Skeletal muscle tissue (tissue), 4 donors: Measurements from ENCODE around the gene PRXL2B. TPM values are rescaled to one million over a fixed set of nuclear protein-coding genes. Genes with fewer than 3 reads are reported as not detected.

ENCODE experiments used
- H3K27ac ChIP-seq: one replicate; pipeline ENCODE4 v1.7.0; 2013; ENCODE audit warnings: mild to moderate bottlenecking, low read depth, low read length, inconsistent platforms
- H3K27me3 ChIP-seq, 3 donors: one replicate each; pipeline ENCODE4 v1.7.0; 2013; ENCODE audit warnings: low read length in 3 of 3; ENCODE audit not compliant: control insufficient read depth in 3 of 3, insufficient read depth in 3 of 3
- H3K36me3 ChIP-seq, 3 donors: one replicate each; pipeline ENCODE4 v1.7.0; 2013; ENCODE audit warnings: low read length in 3 of 3; ENCODE audit not compliant: control insufficient read depth in 3 of 3, insufficient read depth in 3 of 3
- H3K4me1 ChIP-seq, 3 donors: one replicate each; pipeline ENCODE4 v1.7.0; 2013; ENCODE audit warnings: low read length in 3 of 3, mild to moderate bottlenecking in 3 of 3; ENCODE audit not compliant: control insufficient read depth in 3 of 3, insufficient read depth in 3 of 3
- H3K4me3 ChIP-seq, 3 donors: one replicate each; pipeline ENCODE4 v1.7.0; 2013; ENCODE audit warnings: low read length in 3 of 3
- H3K9ac ChIP-seq, 3 donors: one replicate each; pipeline ENCODE4 v1.7.0; 2013; ENCODE audit warnings: low read length in 3 of 3, mild to moderate bottlenecking in 3 of 3, moderate library complexity in 2 of 3, low read depth in 1 of 3
- H3K9me3 ChIP-seq, 3 donors: one replicate each; pipeline ENCODE4 v1.7.0; 2013; ENCODE audit warnings: low read length in 3 of 3; ENCODE audit not compliant: control insufficient read depth in 3 of 3
- total RNA-seq: library from RNA; depleted of rRNA; stranded (reverse); fragments of >200 nt; gene quantifications from one replicate; pipeline ENCODE4 v1.2.3, GENCODE V29; 2014
- donor health status: Osteomylitis.

Gene PRXL2B
- total RNA-seq, 1 donor from 2014 or later, result 5.7 TPM

DNA sequence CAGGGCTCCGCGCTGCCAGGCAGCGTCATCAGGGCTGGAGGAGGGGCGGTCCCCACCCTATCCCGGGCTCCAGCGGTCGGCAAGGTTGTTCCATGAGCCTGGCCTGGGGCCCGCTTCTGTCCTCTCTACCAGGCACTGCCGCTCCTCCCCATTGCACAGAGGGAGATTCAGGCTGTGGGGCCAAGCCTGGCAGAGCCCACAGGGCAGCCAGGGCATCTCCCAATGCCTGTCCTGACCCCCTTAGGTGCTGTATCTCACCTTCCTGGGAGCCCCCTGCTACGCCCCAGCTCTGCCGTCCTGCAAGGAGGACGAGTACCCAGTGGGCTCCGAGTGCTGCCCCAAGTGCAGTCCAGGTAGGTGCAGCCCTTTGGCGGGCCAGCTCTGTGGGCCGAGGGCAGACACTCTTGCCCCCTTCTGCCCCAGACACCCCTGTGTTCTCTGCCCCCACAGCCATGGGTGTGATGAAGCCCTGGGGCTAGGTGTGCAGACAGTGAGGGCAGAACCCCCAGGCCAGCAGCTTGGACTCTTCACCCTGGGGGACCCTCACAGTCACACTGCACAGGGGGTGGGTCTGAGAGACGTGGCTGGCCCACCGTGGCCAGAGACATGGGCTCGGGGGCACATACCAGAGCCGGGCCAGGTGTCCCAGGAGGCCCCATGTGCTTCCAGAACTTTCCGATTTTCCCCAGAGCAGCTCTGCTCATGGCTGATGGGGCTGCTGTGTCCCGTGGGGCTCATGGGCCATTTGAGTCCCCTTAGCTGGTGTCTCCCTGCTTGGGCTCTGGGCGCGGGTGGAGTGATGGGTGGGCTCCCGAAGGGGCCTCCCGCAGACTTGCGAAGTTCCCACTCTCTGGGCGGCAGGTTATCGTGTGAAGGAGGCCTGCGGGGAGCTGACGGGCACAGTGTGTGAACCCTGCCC lies 28.8 kb upstream of the PRXL2B start:
- Histone ChIP-seq H3K27me3 (peaks cover 5 to 8% (median 6%) of the 10 kb centered on the region in 3 donors), H3K9me3 (no peaks in the 10 kb centered on the region), H3K27ac (no peak overlapping the region), H3K4me3 (peak overlapping the region; percentile 81 to 91 (median 88)), H3K9ac (peak overlapping the region; percentile 10 to 95 (median 88)), H3K4me1 (peaks cover 26 to 35% (median 31%) of the 10 kb centered on the region in 3 donors), H3K36me3 (peaks cover 0 to 7% (median 6%) of the 10 kb centered on the region in 3 donors)

DNA sequence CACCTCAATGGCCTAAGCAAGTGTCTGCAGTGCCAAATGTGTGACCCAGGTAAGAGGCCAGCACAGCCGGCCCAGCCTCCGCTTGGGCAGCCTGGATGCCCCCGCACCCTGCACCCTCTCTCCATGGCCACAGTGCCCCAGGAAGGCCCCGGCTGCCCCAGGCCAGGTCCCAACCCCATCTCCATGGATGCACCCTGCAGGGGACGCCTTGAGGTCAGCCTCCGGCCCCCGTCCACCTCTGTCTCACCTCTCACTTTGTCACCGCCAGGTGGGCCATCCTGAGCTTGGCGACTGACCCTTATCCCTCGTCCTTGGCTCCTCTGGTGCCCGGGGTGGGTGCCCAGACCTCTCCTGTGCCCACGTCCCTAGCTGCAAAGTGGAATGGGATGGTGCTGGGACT lies 28.2 kb upstream of the PRXL2B start:
- Histone ChIP-seq H3K9me3 (no peaks in the 10 kb centered on the region), H3K27me3 (peaks cover 5 to 8% (median 6%) of the 10 kb centered on the region in 3 donors), H3K9ac (no peak overlapping the region), H3K36me3 (peaks cover 3 to 7% (median 6%) of the 10 kb centered on the region in 3 donors), H3K4me1 (peaks cover 26 to 35% (median 31%) of the 10 kb centered on the region in 3 donors), H3K27ac (no peak overlapping the region), H3K4me3 (no peak overlapping the region)

DNA sequence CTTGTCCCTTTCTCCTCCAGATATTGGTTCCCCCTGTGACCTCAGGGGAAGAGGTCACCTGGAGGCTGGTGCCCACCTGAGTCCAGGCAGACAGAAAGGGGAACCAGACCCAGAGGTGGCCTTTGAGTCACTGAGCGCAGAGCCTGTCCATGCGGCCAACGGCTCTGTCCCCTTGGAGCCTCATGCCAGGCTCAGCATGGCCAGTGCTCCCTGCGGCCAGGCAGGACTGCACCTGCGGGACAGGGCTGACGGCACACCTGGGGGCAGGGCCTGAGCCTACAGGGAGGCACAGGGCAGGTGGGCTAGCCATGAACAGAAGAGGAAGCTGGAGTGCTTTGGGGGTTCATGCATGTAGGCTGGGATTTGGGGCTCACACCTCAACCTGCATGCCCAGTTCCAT lies 27.7 kb upstream of the PRXL2B start:
- Histone ChIP-seq H3K4me1 (peaks cover 26 to 35% (median 31%) of the 10 kb centered on the region in 3 donors), H3K27ac (no peak overlapping the region), H3K27me3 (peaks cover 4 to 8% (median 5%) of the 10 kb centered on the region in 3 donors), H3K4me3 (no peak overlapping the region), H3K9ac (no peak overlapping the region), H3K9me3 (no peaks in the 10 kb centered on the region), H3K36me3 (peaks cover 3 to 7% (median 6%) of the 10 kb centered on the region in 3 donors)

DNA sequence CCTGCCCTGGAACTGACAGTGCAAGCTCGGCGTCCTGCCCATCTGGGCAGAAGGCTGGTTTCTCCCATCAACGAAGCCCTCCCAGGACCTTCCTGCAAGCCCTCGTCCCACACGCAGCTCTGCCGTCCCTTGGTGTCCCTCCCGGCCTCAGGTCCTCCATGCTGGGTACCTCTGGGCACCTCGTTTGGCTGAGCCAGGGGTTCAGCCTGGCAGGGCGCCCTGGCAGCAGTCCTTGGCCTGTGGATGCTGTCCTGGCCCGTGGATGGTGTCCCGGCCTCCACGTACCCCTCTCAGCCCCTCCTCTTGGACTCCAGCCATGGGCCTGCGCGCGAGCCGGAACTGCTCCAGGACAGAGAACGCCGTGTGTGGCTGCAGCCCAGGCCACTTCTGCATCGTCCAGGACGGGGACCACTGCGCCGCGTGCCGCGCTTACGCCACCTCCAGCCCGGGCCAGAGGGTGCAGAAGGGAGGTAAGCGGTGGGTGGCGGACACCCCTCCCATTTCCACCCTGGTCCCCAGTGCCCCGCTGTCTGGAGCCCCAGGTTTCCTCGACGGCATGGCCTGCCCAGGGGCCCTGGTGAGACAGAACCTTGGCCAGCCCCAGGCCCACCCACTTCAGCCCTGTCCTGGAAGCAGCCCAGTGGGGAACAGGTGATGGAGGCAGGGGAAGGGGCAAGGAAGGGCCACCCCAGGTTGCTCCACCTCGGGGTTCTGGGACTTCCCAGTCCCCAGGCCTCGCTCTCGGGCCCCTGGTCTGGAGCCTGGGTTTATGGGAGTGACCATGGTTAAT lies 26.9 kb upstream of the PRXL2B start:
- peaks cover 3 to 7% (median 6%) of the 10 kb centered on the region in 3 donors for H3K36me3 ChIP-seq
- H3K4me3 ChIP-seq, result no peak overlapping the region
- H3K27ac ChIP-seq, result no peak overlapping the region
- peaks cover 0 to 8% (median 5%) of the 10 kb centered on the region in 3 donors for H3K27me3 ChIP-seq
- H3K4me1 ChIP-seq, result peaks cover 23 to 35% (median 28%) of the 10 kb centered on the region in 3 donors
- no peaks in the 10 kb centered on the region for H3K9me3 ChIP-seq
- H3K9ac ChIP-seq, result no peak overlapping the region

DNA sequence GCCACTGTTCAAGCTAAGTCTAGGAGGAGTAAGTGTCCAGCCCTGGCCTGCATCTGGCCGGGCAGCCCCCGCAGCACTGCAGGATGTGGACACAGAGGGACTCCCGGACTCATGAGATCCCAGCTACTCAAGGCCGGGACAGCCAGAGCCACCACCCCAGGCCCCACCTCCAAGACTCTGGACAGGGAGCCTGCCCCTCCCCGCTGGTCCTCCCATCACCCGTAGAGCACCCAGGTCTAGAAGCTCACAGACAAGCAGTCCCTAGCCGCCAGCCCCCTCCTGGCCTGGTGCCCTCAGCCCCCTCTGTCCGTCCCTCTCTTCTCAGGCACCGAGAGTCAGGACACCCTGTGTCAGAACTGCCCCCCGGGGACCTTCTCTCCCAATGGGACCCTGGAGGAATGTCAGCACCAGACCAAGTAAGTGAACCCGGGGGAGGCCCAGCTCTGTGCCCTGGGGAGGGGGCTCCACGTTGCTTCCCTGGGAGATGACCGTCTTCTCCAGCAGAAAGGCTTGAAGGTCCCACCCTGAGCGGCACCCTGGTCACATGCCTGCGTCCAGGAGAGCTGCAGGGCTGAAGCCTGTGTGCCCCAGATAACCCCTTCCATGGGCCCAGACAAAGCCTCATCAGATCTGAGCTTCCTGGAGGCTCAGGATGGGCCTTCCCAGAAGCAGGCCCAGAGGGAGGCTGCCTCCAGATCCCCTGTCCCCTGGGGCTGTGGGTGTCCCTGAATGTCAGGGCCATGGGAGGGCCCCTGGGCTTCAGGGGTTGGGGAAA lies 26.1 kb upstream of the PRXL2B start:
- H3K4me3 ChIP-seq, result no peak overlapping the region
- peaks cover 0 to 8% (median 5%) of the 10 kb centered on the region in 3 donors for H3K27me3 ChIP-seq
- H3K9me3 ChIP-seq, result no peaks in the 10 kb centered on the region
- peaks cover 19 to 29% (median 22%) of the 10 kb centered on the region in 3 donors for H3K4me1 ChIP-seq
- H3K9ac ChIP-seq, result no peak overlapping the region
- H3K36me3 ChIP-seq, result peaks cover 3 to 7% (median 6%) of the 10 kb centered on the region in 3 donors
- no peak overlapping the region for H3K27ac ChIP-seq

DNA sequence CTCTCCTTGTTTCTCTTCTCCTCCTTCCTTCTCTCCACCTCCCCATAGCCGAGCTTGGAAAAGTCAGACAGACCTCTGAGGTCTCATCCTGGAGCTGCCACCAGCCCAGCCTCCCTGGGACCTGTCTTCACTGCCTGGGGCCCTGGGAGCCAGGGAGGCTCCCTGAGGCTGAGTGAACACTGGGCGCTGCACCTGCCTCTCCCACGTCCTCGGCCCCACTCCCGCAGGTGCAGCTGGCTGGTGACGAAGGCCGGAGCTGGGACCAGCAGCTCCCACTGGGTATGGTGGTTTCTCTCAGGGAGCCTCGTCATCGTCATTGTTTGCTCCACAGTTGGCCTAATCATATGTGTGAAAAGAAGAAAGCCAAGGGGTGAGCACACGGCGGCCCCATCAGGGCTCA lies 25.1 kb upstream of the PRXL2B start:
- no peaks in the 10 kb centered on the region for H3K9me3 ChIP-seq
- peaks cover 11 to 20% (median 15%) of the 10 kb centered on the region in 3 donors for H3K4me1 ChIP-seq
- H3K27me3 ChIP-seq, result peaks cover 0 to 3% (median 2%) of the 10 kb centered on the region in 3 donors
- H3K36me3 ChIP-seq, result peaks cover 3 to 7% (median 6%) of the 10 kb centered on the region in 3 donors
- H3K9ac ChIP-seq, result no peak overlapping the region
- no peak overlapping the region for H3K4me3 ChIP-seq
- H3K27ac ChIP-seq, result no peak overlapping the region

DNA sequence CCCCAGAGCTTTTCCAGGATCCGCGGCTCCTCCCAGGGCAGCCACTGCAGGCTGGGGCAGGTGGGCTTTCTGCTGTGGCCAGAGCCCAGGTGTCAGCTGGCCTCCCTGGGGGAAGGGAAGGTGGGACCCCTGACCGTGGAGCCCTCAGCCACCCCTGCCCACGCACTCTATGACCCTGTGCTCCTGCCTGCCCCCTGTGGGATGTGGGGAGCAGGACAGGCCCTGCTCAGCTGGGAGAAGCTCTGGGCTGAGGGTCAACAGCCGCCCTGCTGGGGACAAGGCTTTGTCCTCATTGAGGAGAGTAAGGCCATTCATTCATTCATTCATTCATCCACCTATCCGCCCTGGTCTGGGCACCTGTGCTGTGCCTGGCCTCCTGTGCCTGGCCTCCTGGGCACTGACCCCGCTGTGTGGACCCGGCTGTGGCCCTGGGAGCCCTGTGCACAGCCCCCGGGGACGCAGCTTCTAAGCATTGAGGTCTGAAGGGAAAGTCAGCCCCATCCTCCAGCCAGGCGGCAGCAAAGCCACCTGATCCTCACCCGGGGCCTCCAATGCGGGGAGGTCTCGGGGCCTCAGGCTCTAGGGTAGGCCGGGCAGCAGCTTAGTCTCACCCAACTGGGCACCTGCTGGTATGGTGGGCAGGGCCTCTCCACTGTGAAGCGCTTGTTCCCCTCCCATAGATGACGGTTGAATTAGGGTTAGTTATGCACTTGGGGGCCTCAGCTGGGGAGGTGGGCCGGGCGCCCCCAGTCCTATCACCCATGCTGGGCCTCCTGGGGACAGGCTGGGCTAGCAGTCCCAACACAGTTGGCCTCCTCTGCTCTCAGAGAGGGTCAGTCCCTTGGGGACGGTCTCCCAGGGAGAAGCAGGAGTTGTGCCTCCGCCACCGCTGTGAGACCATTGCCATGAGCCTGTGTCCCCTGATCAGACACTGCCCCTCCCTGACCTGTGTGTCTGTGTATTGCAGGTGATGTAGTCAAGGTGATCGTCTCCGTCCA lies 24.4 kb upstream of the PRXL2B start:
- H3K27me3 ChIP-seq, result peaks cover 0 to 7% (median 3%) of the 10 kb centered on the region in 3 donors
- H3K27ac ChIP-seq, result no peak overlapping the region
- no peaks in the 10 kb centered on the region for H3K9me3 ChIP-seq
- H3K9ac ChIP-seq, result no peak overlapping the region
- peaks cover 3 to 7% (median 6%) of the 10 kb centered on the region in 3 donors for H3K36me3 ChIP-seq
- H3K4me3 ChIP-seq, result no peak overlapping the region
- peaks cover 7 to 12% (median 8%) of the 10 kb centered on the region in 3 donors for H3K4me1 ChIP-seq

DNA sequence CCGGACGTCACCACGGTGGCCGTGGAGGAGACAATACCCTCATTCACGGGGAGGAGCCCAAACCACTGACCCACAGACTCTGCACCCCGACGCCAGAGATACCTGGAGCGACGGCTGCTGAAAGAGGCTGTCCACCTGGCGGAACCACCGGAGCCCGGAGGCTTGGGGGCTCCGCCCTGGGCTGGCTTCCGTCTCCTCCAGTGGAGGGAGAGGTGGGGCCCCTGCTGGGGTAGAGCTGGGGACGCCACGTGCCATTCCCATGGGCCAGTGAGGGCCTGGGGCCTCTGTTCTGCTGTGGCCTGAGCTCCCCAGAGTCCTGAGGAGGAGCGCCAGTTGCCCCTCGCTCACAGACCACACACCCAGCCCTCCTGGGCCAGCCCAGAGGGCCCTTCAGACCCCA lies 23.4 kb upstream of the PRXL2B start:
- Histone ChIP-seq H3K27ac (no peak overlapping the region), H3K9ac (no peak overlapping the region), H3K4me1 (peaks cover 0 to 4% (median 0%) of the 10 kb centered on the region in 3 donors), H3K27me3 (peaks cover 0 to 10% (median 8%) of the 10 kb centered on the region in 3 donors), H3K9me3 (no peaks in the 10 kb centered on the region), H3K4me3 (no peak overlapping the region), H3K36me3 (peaks cover 3 to 7% (median 6%) of the 10 kb centered on the region in 3 donors)
